AG04449 (cell line): ENCODE results near the gene MESP2.

Experiments used
- CTCF ChIA-PET: fragments of 350-600 bp; formaldehyde crosslinking; extraction: SDS; loops from one replicate; lab custom pipeline; 2021; ENCODE audit warnings: antibody characterized with exemption; lab: Yijun Ruan, JAX
- POLR2A ChIA-PET: fragments of 400-600, 350-600 bp; formaldehyde crosslinking; extraction: SDS; loops from one replicate; lab custom pipeline; 2020; ENCODE audit warnings: antibody characterized with exemption, inconsistent platforms; lab: Yijun Ruan, JAX
- DNase-seq: peaks from one replicate; pipeline ENCODE4 v3.0.0-alpha.2; 2010; ENCODE audit warnings: low read depth, low spot score
- H3K4me3 ChIP-seq: 2 replicates; pipeline ENCODE4 v1.5.1; 2011; ENCODE audit warnings: low read depth, mild to moderate bottlenecking, control low read depth, low read length
- TF ChIP-seq, protein P1 (sequence below): IDR thresholded peaks from one replicate; pipeline ENCODE4 v1.5.1; 2011; ENCODE audit warnings: mild to moderate bottlenecking, moderate library complexity, low read length, control low read depth, inconsistent platforms; ENCODE audit not compliant: insufficient read depth; ENCODE audit errors: missing control alignments

MESP2 gene

DNA sequence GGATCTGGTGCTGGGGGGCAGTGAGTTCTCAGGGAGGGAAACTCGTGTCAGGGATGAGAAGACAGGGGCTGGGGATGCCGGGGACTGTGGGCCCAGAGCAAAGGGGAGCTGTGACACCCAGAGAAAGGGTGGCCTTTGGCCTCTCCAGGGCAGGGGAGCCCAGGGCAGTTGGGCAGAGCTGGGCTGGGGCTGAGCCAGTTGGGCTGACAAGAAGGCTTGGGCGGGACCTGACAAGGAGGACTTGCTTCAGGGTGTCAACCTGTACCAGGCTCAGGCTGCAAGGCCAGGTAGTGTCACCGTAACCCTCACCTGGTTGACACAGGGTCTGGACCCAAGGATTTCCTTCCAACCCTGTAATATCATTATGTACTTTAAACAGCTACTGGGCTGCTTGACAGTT, 51.7 kb downstream of the MESP2 start:
- ChIA-PET CTCF (interaction anchor here (1.3 to 3.0 kb wide), 2 partner anchors 47 to 67 kb away, joined by 5 to 11 read pairs; no protein-coding TSS in a partner anchor), POLR2A (interaction anchor here (1.6 kb wide), 1 partner anchor 13 kb away, joined by 10 read pairs; the partner anchor contains the start of gene ANPEP)
- TF ChIP-seq, protein P1, sequence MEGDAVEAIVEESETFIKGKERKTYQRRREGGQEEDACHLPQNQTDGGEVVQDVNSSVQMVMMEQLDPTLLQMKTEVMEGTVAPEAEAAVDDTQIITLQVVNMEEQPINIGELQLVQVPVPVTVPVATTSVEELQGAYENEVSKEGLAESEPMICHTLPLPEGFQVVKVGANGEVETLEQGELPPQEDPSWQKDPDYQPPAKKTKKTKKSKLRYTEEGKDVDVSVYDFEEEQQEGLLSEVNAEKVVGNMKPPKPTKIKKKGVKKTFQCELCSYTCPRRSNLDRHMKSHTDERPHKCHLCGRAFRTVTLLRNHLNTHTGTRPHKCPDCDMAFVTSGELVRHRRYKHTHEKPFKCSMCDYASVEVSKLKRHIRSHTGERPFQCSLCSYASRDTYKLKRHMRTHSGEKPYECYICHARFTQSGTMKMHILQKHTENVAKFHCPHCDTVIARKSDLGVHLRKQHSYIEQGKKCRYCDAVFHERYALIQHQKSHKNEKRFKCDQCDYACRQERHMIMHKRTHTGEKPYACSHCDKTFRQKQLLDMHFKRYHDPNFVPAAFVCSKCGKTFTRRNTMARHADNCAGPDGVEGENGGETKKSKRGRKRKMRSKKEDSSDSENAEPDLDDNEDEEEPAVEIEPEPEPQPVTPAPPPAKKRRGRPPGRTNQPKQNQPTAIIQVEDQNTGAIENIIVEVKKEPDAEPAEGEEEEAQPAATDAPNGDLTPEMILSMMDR, result no peak
- DNase-seq, result no peak
- H3K4me3 ChIP-seq, result no peak overlapping the region
